Mucosa of rectum (tissue), 2 donors: ENCODE results near the gene SAMD13.
A peak's percentile ranks its signal among the peaks of the same experiment; 100 is the strongest.

Experiments
- H3K27ac ChIP-seq, 2 donors: one replicate each; pipeline ENCODE4 v1.7.0; 2013; ENCODE audit warnings: inconsistent platforms in 2 of 2, low read depth in 2 of 2, low read length in 2 of 2
- H3K27me3 ChIP-seq, 2 donors: one replicate each; pipeline ENCODE4 v1.7.0; 2013; ENCODE audit warnings: low read length in 2 of 2; ENCODE audit not compliant: control insufficient read depth in 2 of 2, insufficient read depth in 2 of 2
- H3K36me3 ChIP-seq, 2 donors: one replicate each; pipeline ENCODE4 v1.7.0; 2013; ENCODE audit warnings: low read length in 2 of 2; ENCODE audit not compliant: control insufficient read depth in 2 of 2, insufficient read depth in 2 of 2
- H3K4me1 ChIP-seq, 2 donors: one replicate each; pipeline ENCODE4 v1.7.0; 2013; ENCODE audit warnings: low read length in 2 of 2, mild to moderate bottlenecking in 1 of 2; ENCODE audit not compliant: control insufficient read depth in 2 of 2, insufficient read depth in 2 of 2
- H3K4me3 ChIP-seq, 2 donors: one replicate each; pipeline ENCODE4 v1.7.0; 2013; ENCODE audit warnings: low read length in 2 of 2
- H3K9ac ChIP-seq, 2 donors: one replicate each; pipeline ENCODE4 v1.7.0; 2013; ENCODE audit warnings: low read length in 2 of 2, low read depth in 1 of 2, mild to moderate bottlenecking in 1 of 2
- H3K9me3 ChIP-seq, 2 donors: one replicate each; pipeline ENCODE4 v1.7.0; 2013; ENCODE audit warnings: low read length in 2 of 2; ENCODE audit not compliant: control insufficient read depth in 2 of 2
- donor health status: healthy.
- donor health status: Normal muscosa, but diverticular disease.

SAMD13 gene

DNA sequence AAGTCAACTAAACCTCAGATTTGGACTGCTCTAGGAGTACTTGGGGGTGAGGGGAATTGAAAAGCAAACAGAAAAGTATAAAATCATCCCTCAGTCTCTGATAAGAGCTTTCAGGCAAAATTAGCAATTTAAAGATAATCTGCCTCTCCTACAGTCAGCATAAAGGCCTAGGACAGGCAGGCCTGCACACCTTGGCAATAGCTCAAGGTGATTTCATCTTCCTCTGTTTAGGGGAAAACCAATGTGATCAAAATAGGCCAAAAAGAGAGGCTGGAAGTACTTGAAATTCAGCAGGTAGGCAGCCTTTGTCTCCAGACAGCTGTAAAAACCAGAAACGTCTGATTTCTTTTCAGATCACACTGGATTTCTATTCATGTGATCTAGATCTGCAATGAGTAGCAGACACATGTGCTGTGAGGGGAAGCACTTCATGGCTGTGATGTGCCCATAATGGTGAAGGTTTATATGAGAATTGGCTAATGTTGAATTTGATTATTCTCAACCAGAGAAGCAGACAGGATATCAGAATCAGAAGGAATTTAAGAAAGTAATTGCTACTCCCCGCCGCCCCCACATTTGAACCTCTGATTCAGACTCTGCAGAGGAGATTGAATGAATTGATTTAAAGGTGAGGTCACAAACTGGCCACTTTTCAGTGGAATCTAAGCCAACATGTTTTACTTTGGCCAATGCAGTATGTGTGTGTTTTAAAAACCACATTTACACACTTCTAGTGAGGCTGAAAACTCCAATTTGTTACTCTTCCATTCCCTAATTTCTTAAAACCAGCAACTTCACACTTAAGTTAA, 51.0 kb downstream of the SAMD13 start:
- Histone ChIP-seq H3K9me3 (no peaks in the 10 kb centered on the region), H3K27ac (no peak overlapping the region), H3K36me3 (no peaks in the 10 kb centered on the region)

DNA sequence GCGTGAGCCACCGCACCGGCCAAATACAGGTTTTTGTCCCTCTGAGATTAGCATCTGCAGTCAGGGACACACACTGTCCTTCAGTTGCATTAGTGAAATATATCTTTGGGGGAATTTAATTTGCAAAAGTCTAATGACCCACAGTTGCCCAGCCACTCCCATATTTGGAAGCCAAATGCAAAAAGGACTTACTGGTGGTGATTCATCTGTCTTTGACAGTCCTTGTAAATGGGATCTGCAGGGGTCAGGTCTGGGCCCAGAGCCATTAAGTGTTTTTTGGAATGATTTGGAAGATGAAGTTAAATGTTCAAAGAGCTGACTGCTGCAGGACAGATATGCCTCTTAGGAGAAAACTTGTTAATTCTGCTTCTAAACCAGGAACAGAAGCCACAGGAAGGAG, 52.2 kb downstream of the SAMD13 start:
- Histone ChIP-seq H3K27me3 (no peaks in the 10 kb centered on the region), H3K36me3 (no peaks in the 10 kb centered on the region), H3K9me3 (no peaks in the 10 kb centered on the region), H3K4me1 (no peaks in the 10 kb centered on the region), H3K9ac (no peak overlapping the region), H3K27ac (no peak overlapping the region), H3K4me3 (no peak overlapping the region)

More for the DNA sequence above, 51.0 kb downstream of the SAMD13 start:
- H3K27me3 ChIP-seq, result no peaks in the 10 kb centered on the region
- no peak overlapping the region for H3K4me3 ChIP-seq
- no peaks in the 10 kb centered on the region for H3K4me1 ChIP-seq
- H3K9ac ChIP-seq, result no peak overlapping the region

DNA sequence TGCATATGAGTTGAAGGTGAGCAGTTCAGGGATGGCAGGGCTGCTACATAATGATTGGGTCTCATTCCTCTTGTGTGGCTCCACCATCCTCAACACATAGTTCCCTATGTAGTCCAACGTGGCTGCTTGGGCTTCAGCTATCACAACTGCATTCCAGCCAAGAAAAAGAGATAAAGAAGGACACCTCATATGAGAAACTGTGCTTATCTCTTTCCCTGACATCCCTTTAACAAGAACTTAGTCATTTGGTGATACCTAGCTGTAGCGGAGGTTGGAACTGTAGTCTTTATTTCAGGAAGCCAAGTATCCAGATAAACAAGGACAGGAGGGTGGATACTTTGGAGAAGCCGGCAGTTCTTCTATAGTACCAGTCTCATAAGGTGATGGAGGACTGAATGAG, 54.0 kb downstream of the SAMD13 start:
- Histone ChIP-seq H3K4me3 (no peak overlapping the region), H3K9me3 (no peaks in the 10 kb centered on the region), H3K4me1 (no peaks in the 10 kb centered on the region), H3K9ac (no peak overlapping the region), H3K27ac (no peak overlapping the region), H3K27me3 (no peaks in the 10 kb centered on the region), H3K36me3 (no peaks in the 10 kb centered on the region)

GRCh38 chr1:84356881-84357280, 55.4 kb downstream of the SAMD13 start:
- no peaks in the 10 kb centered on the region for H3K27me3 ChIP-seq
- peaks cover 0 to 2% of the 10 kb centered on the region in 2 donors for H3K4me1 ChIP-seq
- H3K27ac ChIP-seq, result no peak overlapping the region
- no peak overlapping the region for H3K9ac ChIP-seq
- no peak overlapping the region for H3K4me3 ChIP-seq
- H3K36me3 ChIP-seq, result no peaks in the 10 kb centered on the region
- no peaks in the 10 kb centered on the region for H3K9me3 ChIP-seq

DNA sequence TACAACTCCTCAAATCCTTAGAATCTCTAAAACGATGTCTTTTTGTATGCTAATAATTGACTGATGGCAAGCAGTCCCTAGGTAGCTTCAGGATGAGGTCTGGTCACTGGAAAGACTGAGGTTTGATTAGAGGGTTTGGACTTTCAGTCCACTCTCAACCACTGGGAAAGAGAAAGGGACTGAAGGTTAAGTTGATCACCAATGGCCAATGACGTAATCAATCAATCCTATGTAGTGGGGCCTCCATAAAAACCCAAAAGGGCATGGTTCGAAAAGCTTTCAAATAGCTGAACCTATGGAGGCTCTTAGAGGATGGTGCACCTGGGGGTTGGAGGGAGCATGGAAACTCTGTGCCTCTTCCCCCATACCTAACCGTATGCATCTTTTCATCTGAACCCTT, 57.2 kb downstream of the SAMD13 start:
- H3K9ac ChIP-seq, result no peak overlapping the region
- H3K4me1 ChIP-seq, result peaks cover 0 to 3% of the 10 kb centered on the region in 2 donors
- H3K36me3 ChIP-seq, result no peaks in the 10 kb centered on the region
- no peak overlapping the region for H3K27ac ChIP-seq
- H3K9me3 ChIP-seq, result no peaks in the 10 kb centered on the region
- H3K27me3 ChIP-seq, result no peaks in the 10 kb centered on the region
- no peak overlapping the region for H3K4me3 ChIP-seq

DNA sequence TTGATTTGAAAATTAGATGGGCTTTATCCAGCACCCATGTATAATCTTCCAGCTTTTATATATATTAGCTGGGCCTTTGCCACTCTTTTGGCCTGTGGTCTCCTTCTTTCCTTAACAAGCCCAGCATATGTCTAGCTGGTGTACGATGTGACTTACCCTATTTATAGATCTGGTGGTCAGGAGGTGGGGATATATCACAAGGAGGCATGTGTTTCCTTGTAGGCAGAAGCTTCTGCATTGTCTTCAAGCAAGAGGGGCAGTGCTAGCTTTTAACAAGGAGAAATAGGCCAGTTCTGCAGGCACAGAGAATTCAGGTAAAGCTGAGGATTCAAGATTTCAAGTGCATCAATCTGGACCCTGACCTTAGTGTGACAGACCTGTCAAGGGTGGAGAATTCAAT, 58.8 kb downstream of the SAMD13 start:
- no peak overlapping the region for H3K27ac ChIP-seq
- H3K4me1 ChIP-seq, result peaks cover 0 to 3% of the 10 kb centered on the region in 2 donors
- H3K9me3 ChIP-seq, result no peaks in the 10 kb centered on the region
- no peak overlapping the region for H3K9ac ChIP-seq
- H3K36me3 ChIP-seq, result no peaks in the 10 kb centered on the region
- no peak overlapping the region for H3K4me3 ChIP-seq
- no peaks in the 10 kb centered on the region for H3K27me3 ChIP-seq

DNA sequence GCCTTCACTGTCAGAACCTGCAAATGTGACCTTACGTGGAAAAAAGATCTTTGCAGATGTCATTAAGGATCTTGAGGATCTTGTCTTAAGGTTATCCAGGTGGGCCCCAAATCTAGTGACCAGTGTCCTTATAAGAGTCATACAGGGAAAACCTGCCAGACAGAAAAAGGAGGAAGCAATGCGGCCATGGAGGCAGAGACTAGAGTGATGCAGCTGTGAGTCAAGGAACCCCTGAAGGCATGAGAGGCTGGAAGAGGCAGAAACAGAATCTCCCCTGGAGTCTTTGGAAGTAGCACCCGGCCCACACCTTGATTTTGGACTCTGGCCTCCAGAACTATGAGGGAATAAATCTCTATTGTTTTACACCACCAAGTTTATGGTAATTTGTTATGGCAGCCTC, 60.3 kb downstream of the SAMD13 start:
- no peaks in the 10 kb centered on the region for H3K9me3 ChIP-seq
- no peak overlapping the region for H3K27ac ChIP-seq
- no peak overlapping the region for H3K4me3 ChIP-seq
- no peaks in the 10 kb centered on the region for H3K27me3 ChIP-seq
- peaks cover 5 to 11% of the 10 kb centered on the region in 2 donors for H3K4me1 ChIP-seq
- H3K9ac ChIP-seq, result no peak overlapping the region
- no peaks in the 10 kb centered on the region for H3K36me3 ChIP-seq

DNA sequence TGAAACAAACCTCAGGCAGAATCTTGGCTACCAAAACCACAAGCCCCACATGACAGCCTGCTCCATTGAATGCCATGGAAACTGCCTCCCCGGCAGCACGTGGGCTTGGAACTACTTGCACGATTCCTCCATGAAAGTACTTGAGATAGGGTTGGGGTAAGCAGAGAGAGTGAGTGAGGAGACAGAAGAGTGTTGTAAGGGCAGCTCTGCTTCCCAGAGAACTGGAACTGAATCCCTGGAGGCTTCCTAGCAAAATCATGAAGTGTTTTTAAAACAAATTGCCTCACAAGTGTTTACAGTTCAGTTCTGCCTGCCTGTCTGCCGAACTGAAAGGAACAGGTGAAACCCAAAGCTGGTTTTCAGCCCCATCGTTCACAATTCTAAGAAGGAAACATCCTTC, 61.5 kb downstream of the SAMD13 start:
- Histone ChIP-seq H3K9me3 (no peaks in the 10 kb centered on the region), H3K27me3 (no peaks in the 10 kb centered on the region), H3K9ac (no peak overlapping the region), H3K4me1 (peaks cover 5 to 11% of the 10 kb centered on the region in 2 donors), H3K36me3 (no peaks in the 10 kb centered on the region), H3K4me3 (no peak overlapping the region), H3K27ac (no peak overlapping the region)

- H3K27ac ChIP-seq, result no peak overlapping the region
- no peak overlapping the region for H3K4me3 ChIP-seq
- H3K9me3 ChIP-seq, result no peaks in the 10 kb centered on the region
- H3K36me3 ChIP-seq, result no peaks in the 10 kb centered on the region
- no peaks in the 10 kb centered on the region for H3K27me3 ChIP-seq
- H3K4me1 ChIP-seq, result peaks cover 5 to 11% of the 10 kb centered on the region in 2 donors
- no peak overlapping the region for H3K9ac ChIP-seq
Measured at GRCh38 chr1:84363622-84364021, 62.1 kb downstream of the SAMD13 start.

DNA sequence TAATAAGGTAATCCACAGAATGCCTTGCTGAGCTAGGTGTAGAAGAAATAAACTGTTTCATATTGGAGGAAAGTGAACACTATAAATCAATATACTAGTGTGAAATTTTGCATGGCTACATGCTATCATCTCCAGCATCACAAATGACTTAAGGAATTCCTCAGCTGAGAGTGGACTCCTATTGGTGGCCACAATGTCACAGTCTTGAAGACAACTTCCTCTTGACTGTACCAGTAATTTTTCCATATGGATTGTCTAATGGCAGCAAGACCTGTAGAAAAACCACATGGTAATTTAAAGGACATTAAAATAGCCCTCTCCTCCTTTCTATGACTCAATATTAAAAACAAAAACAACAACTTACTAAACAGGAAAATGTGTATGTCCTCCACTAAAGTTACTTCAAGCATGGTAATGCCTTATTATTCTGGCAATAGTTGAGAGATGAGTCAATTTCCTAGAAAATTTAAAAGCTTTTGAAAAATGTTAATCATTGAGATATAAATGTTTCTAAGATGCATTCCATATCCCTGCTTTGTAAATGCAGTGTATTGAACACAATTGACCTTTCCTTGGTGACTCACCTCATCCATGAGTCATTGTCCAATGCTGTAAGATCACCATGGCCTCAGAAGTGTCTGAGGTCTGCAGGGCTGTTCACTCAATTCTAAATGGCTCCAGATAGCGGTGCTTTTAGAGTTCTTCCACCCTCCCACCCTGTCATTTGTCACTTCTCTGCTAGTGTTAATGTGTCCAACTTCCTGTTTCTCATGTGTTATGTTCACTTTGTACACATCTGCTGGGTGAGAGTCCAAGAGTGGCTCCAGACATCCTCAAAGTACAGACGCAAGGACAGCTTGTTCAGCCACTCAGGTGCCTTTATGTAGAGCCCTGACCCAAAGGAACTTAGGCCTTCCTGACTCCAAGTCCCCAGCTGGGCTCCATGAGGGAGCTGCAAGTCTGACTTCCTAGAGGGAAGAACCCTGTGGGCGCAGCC, 64.0 kb downstream of the SAMD13 start:
- no peak overlapping the region for H3K9ac ChIP-seq
- H3K36me3 ChIP-seq, result no peaks in the 10 kb centered on the region
- H3K9me3 ChIP-seq, result no peaks in the 10 kb centered on the region
- H3K4me1 ChIP-seq, result peaks cover 5 to 11% of the 10 kb centered on the region in 2 donors
- H3K4me3 ChIP-seq, result no peak overlapping the region
- H3K27ac ChIP-seq, result peak overlapping the region; percentile 59 to 66
- no peaks in the 10 kb centered on the region for H3K27me3 ChIP-seq
